ENCODE data around the gene MARCHF3.
"Not testable (repeated sequence)": the region's sequence is repeated elsewhere in the genome, so short reads cannot be mapped to it uniquely, and the experiment has no call there.

The MARCHF3 gene

GRCh38 chr5:126866851-126867636 lies 163.3 kb downstream of the MARCHF3 start:
- no peak for DNase-seq

GRCh38 chr5:126865299-126865698 lies 165.1 kb downstream of the MARCHF3 start:
- DNase-seq: no peak

GRCh38 chr5:126864042-126864688 lies 166.2 kb downstream of the MARCHF3 start:
- peak; percentile 17 for DNase-seq

- no peak for DNase-seq
Measured at GRCh38 chr5:126863402-126863801, 167.0 kb downstream of the MARCHF3 start.

- no peak for DNase-seq
Measured at GRCh38 chr5:126858441-126858840, 171.9 kb downstream of the MARCHF3 start.

GRCh38 chr5:126857472-126858410 lies 172.6 kb downstream of the MARCHF3 start:
- DNase-seq: no peak

- no peak for DNase-seq
Measured at GRCh38 chr5:126855266-126855665, 175.1 kb downstream of the MARCHF3 start.

GRCh38 chr5:126854526-126855110 lies 175.7 kb downstream of the MARCHF3 start:
- no peak for DNase-seq

- peak; percentile 38 for DNase-seq
Measured at GRCh38 chr5:126853541-126854307, 176.6 kb downstream of the MARCHF3 start.

- no peak for DNase-seq
Measured at GRCh38 chr5:126852841-126853271, 177.5 kb downstream of the MARCHF3 start.

- DNase-seq: no peak
Measured at GRCh38 chr5:126852091-126852571, 178.2 kb downstream of the MARCHF3 start.

GRCh38 chr5:126851501-126852011 lies 178.8 kb downstream of the MARCHF3 start:
- DNase-seq: peak; percentile 21

- no peak for DNase-seq
Measured at GRCh38 chr5:126849101-126849678, 181.2 kb downstream of the MARCHF3 start.

GRCh38 chr5:126848253-126848652 lies 182.1 kb downstream of the MARCHF3 start:
- DNase-seq: no peak

- DNase-seq: no peak
Measured at GRCh38 chr5:126847826-126848251, 182.5 kb downstream of the MARCHF3 start.

- no peak for DNase-seq
Measured at GRCh38 chr5:126847456-126847820, 182.9 kb downstream of the MARCHF3 start.

GRCh38 chr5:126846744-126847455 lies 183.5 kb downstream of the MARCHF3 start:
- DNase-seq: no peak

GRCh38 chr5:126846344-126846743 lies 184.0 kb downstream of the MARCHF3 start:
- DNase-seq: no peak

GRCh38 chr5:126845470-126846070 lies 184.8 kb downstream of the MARCHF3 start:
- DNase-seq: peak; percentile 62

- DNase-seq: not testable (repeated sequence)
Measured at GRCh38 chr5:126843375-126843774, 187.0 kb downstream of the MARCHF3 start.

Data from activated CD4-positive, alpha-beta T cell treated with anti-CD3 and anti-CD28 coated beads for 48 hours (primary cell).